Activated effector memory CD4-positive, alpha-beta T cell treated with Interleukin-2 at 50 U/mL for 16 hours (primary cell): ENCODE measurements around the gene TMEM185A.
"Not testable (repeated sequence)": the region's sequence is repeated elsewhere in the genome, so short reads cannot be mapped to it uniquely, and the experiment has no call there.

ENCODE experiments used
- DNase-seq: peaks from one replicate; pipeline ENCODE4 v3.0.0-alpha.2; 2020

The TMEM185A gene

GRCh38 chrX:149549701-149550100 is 81.9 kb downstream of the TMEM185A start, which contains the start of gene HSFX3:
Gene HSFX3 (minus strand): TSS chrX:149549924. CDS start chrX:149549852, 72 bp downstream.
- not testable (repeated sequence) for DNase-seq

GRCh38 chrX:149547782-149548181 is 83.8 kb downstream of the TMEM185A start:
- DNase-seq = not testable (repeated sequence)

GRCh38 chrX:149546962-149547361 is 84.6 kb downstream of the TMEM185A start:
- not testable (repeated sequence) for DNase-seq
